BJ (cell line): ENCODE data around the gene TGM6. TPM values are rescaled to one million over a fixed set of nuclear protein-coding genes. Genes with fewer than 3 reads are reported as not detected.

Source experiments
- CTCF ChIA-PET: fragments of 350-600 bp; formaldehyde crosslinking; extraction: SDS; loops from one replicate; lab custom pipeline; 2021; ENCODE audit warnings: antibody characterized with exemption, inconsistent platforms; lab: Yijun Ruan, JAX
- POLR2A ChIA-PET: fragments of 300-600 bp; sonication (Branson Sonifier 250); formaldehyde crosslinking; extraction: SDS; loops from one replicate; lab custom pipeline; 2021; ENCODE audit warnings: antibody characterized with exemption; lab: Charles Lee
- DNase-seq: peaks from one replicate; pipeline ENCODE4 v3.0.0-alpha.2; 2011; ENCODE audit warnings: low read depth
- H3K27me3 ChIP-seq: 2 replicates; pipeline ENCODE4 v1.6.0; 2011; ENCODE audit warnings: low read length; ENCODE audit not compliant: control insufficient read depth, insufficient read depth
- H3K36me3 ChIP-seq: 2 replicates; pipeline ENCODE4 v1.5.1; 2011; ENCODE audit warnings: low read length; ENCODE audit not compliant: control insufficient read depth, insufficient read depth
- H3K4me3 ChIP-seq: 2 replicates; pipeline ENCODE4 v1.5.1; 2011; ENCODE audit warnings: low read depth, mild to moderate bottlenecking, control low read depth, low read length
- CTCF ChIP-seq: IDR thresholded peaks from 2 replicates; pipeline ENCODE4 v1.5.1; 2011; ENCODE audit warnings: low read depth, mild to moderate bottlenecking, control low read depth, inconsistent platforms, low read length, moderate library complexity; ENCODE audit not compliant: insufficient read depth
- polyA plus RNA-seq: library from polyadenylated mRNA; depleted of rRNA; stranded (reverse); fragments of >200 nt; gene quantifications from 2 replicates; pipeline ENCODE4 v1.2.3, GENCODE V29; 2011

Gene TGM6
- polyA plus RNA-seq, 1 experiment: not detected

GRCh38 chr20:2399390-2399789 lies 18.7 kb downstream of the TGM6 start:
- no peak for DNase-seq
- H3K27me3 ChIP-seq: no peaks in the 10 kb centered on the region

GRCh38 chr20:2400290-2400689 lies 19.6 kb downstream of the TGM6 start:
- no peak for DNase-seq
- no peak for TF ChIP-seq CTCF
- Histone ChIP-seq H3K27me3 (no peaks in the 10 kb centered on the region), H3K4me3 (no peak overlapping the region), H3K36me3 (no peaks in the 10 kb centered on the region)
- ChIA-PET CTCF (interaction anchor here (1.1 to 6.7 kb wide), 2 partner anchors 13 to 193 kb away, joined by 3 to 74 read pairs; no protein-coding TSS in a partner anchor), POLR2A (no interaction called here)

More at GRCh38 chr20:2399390-2399789, 18.7 kb downstream of the TGM6 start:
- CTCF ChIA-PET: interaction anchor here (2.0 kb wide), 1 partner anchor 11 kb away, joined by 7 read pairs; no protein-coding TSS in a partner anchor
- Histone ChIP-seq H3K36me3 (no peaks in the 10 kb centered on the region), H3K4me3 (no peak overlapping the region)
- POLR2A ChIA-PET: no interaction called here
- no peak for TF ChIP-seq CTCF

DNA sequence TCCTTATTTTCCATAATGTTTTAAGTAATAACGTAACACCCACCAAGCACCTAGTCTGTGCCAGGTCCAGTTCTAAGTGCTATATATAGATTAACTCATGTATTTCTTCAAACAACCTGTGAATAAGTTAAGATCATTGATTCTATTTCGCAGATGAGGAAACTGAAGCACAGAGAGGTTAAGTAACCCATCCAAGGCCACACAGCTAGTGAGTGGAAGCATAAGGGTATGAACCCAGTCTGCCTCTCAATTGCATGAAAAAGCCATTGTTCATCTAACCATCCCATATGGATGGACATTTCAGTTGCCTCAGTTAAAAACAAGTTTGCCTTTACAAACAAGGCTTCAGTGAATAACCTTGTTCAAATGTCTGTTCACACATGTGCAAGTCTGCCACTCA lies 20.8 kb downstream of the TGM6 start:
- ChIA-PET CTCF (interaction anchor here (0.9 to 6.7 kb wide), 2 partner anchors 190 to 194 kb away, joined by 3 to 74 read pairs; no protein-coding TSS in a partner anchor), POLR2A (no interaction called here)
- TF ChIP-seq CTCF: no peak
- Histone ChIP-seq H3K4me3 (no peak overlapping the region), H3K36me3 (no peaks in the 10 kb centered on the region), H3K27me3 (no peaks in the 10 kb centered on the region)
- DNase-seq: no peak

DNA sequence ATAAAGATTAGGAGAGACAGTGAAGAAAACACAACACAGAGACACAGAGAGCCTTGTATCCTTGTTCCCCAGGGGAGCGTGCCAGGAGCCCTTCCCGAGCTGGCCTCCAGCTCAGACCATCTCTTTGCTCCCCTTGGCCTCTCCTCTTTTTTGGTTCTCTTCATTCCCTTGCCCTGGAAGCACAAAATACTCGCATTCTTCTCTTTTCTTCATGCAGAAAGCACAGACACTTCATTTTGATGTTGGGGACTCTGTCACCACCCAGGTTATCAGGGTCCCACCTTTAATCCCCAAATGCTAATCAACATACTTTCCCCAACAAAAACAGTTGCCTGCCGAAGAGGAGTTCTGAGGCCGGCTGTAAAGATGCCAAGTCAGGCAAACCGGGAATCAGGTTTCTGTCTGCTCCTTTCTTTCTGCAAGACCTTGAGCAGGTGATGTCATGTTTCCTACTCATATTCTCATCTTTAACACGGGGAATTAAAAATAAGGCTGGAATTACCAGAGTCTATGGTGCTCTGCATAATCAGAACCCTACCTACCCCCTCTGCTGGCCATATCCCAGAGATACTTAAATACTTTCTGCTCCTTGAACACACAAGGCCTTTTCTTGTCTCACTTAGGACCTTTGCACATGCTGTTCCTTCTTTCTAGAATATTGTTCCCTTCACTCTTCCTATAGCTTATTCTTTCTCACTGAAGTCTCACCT lies 21.7 kb downstream of the TGM6 start:
- peak; percentile 58 for TF ChIP-seq CTCF
- ChIA-PET CTCF (interaction anchor here (0.8 to 6.7 kb wide), 12 partner anchors 10 to 195 kb away, joined by 3 to 74 read pairs (median 3); no protein-coding TSS in a partner anchor), POLR2A (no interaction called here)
- DNase-seq: peak; percentile 0
- Histone ChIP-seq H3K36me3 (no peaks in the 10 kb centered on the region), H3K27me3 (no peaks in the 10 kb centered on the region), H3K4me3 (no peak overlapping the region)

DNA sequence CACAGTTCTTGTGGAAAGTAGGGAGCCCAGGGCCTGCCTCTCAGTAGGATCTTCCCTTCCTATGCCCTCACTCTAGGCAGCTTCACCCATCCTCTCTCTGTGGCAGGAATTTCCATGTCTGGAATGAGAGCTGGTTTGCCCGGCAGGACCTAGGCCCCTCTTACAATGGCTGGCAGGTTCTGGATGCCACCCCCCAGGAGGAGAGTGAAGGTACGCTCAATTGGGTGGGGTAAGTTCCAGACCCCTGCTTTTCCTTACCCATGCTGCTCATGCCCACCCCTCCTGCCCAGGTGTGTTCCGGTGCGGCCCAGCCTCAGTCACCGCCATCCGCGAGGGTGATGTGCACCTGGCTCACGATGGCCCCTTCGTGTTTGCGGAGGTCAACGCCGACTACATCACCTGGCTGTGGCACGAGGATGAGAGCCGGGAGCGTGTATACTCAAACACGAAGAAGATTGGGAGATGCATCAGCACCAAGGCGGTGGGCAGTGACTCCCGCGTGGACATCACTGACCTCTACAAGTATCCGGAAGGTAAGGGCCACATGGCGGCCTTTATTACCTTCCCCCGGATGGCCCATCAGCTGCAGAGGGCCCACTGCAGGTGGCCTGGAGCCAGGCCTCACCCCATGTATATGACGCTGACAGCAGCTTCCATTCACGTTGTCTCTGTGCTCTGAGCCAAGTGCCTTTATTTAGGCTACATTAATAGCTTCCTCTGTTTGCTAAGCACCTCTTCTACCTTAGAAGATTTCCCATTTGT lies 22.8 kb downstream of the TGM6 start:
- no peak for DNase-seq
- ChIA-PET CTCF (interaction anchor here (0.9 to 6.7 kb wide), 12 partner anchors 9 to 196 kb away, joined by 3 to 74 read pairs (median 4); no protein-coding TSS in a partner anchor), POLR2A (no interaction called here)
- H3K36me3 ChIP-seq: no peaks in the 10 kb centered on the region
- H3K27me3 ChIP-seq: peaks cover 2% of the 10 kb centered on the region; the same call in 1 of the 2 replicates
- TF ChIP-seq CTCF: no peak
- no peak overlapping the region for H3K4me3 ChIP-seq
